Loucy (cell line): ENCODE measurements around the gene PFKFB3.
"Not testable (repeated sequence)": the region's sequence is repeated elsewhere in the genome, so short reads cannot be mapped to it uniquely, and the experiment has no call there.

Source experiments
- CTCF ChIP-seq: fragments of 200-600 bp; sonication (generic); conservative IDR thresholded peaks from 2 replicates; pipeline ENCODE4 v1.5.1; 2014; ENCODE audit warnings: mild to moderate bottlenecking, antibody characterized with exemption, low read length
- EZH2phosphoT487 ChIP-seq: fragments of 200-600 bp; IDR thresholded peaks from 2 replicates; pipeline ENCODE4 v1.6.1; 2018; ENCODE audit warnings: antibody characterized with exemption, mild to moderate bottlenecking, moderate library complexity, borderline replicate concordance

GRCh38 chr10:6290621-6291020 lies 87.9 kb downstream of the PFKFB3 start:
- not testable (repeated sequence) for TF ChIP-seq CTCF, EZH2phosphoT487
